AG04450 (cell line): ENCODE measurements around the gene MAPKAPK2. TPM values are rescaled to one million over a fixed set of nuclear protein-coding genes. Genes with fewer than 3 reads are reported as not detected.

ENCODE experiments used
- CTCF ChIA-PET: fragments of 300-600, 350-600 bp; formaldehyde crosslinking; extraction: SDS; loops from one replicate; lab custom pipeline; 2022; ENCODE audit warnings: antibody characterized with exemption, inconsistent platforms; lab: Charles Lee
- POLR2A ChIA-PET: fragments of 350-600 bp; formaldehyde crosslinking; extraction: SDS; loops from one replicate; lab custom pipeline; 2021; ENCODE audit warnings: antibody characterized with exemption, inconsistent platforms; lab: Yijun Ruan, JAX
- DNase-seq: peaks from one replicate; pipeline ENCODE4 v3.0.0-alpha.2; 2011; ENCODE audit warnings: low read depth, low spot score
- H3K27ac ChIP-seq: one replicate; pipeline ENCODE4 v1.5.1; 2012; ENCODE audit warnings: low read depth, low read length, control low read depth
- H3K27me3 ChIP-seq: one replicate; pipeline ENCODE4 v1.6.0; 2012; ENCODE audit warnings: low read length; ENCODE audit not compliant: control insufficient read depth, insufficient read depth
- H3K4me3 ChIP-seq: 2 replicates; pipeline ENCODE4 v1.5.1; 2011; ENCODE audit warnings: mild to moderate bottlenecking, low read depth, low read length, control low read depth
- H3K9me3 ChIP-seq: 2 replicates; pipeline ENCODE4 v1.5.1; 2012; ENCODE audit warnings: low read length; ENCODE audit not compliant: control insufficient read depth, insufficient read depth
- polyA plus RNA-seq: library from polyadenylated mRNA; depleted of rRNA; stranded (reverse); fragments of >200 nt; gene quantifications from 2 replicates; pipeline ENCODE4 v1.2.3, GENCODE V29; 2011
- TF ChIP-seq, protein P1 (sequence below): IDR thresholded peaks from 2 replicates; pipeline ENCODE4 v1.5.1; 2011; ENCODE audit warnings: low read depth, low read length, control low read depth, inconsistent platforms

MAPKAPK2 gene
- polyA plus RNA-seq, 1 experiment: 64.9 TPM

DNA sequence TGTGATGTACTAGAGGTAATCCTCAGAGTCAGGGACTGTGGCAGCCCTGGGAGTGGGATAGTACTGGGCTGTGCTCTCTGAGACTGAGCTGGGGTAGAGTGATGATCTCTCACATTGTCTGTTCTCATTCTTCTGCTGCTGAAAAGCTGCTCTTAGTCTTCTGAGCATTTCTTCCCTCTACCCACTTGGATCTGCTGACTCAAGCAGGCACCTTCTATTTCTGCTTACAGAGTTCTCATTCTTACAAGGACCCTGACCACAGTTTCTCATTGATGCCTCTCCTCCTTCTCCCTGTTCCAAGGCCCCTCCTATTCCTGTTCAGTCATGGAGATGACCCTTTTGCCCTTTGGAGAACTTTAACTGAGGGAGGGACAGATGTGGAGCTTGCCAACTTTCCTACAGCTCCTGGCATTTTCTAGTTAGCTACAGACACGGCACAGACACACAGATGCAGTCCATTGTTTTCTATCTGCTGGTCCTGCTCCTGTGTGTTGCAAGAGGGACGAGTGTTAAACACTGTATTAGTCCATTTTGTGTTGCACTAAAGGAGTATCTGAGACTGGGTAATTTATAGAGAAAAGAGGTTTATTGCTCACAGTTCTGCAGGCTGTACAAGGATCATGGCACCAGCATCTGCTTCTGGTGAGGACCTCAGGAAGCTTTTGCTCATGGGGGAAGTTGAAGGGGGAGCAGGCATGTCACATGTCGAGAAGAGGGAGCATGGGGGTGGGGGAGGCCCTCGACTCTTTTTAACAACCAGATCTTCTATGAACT lies 12.3 kb downstream of the MAPKAPK2 start:
- TF ChIP-seq, protein P1, sequence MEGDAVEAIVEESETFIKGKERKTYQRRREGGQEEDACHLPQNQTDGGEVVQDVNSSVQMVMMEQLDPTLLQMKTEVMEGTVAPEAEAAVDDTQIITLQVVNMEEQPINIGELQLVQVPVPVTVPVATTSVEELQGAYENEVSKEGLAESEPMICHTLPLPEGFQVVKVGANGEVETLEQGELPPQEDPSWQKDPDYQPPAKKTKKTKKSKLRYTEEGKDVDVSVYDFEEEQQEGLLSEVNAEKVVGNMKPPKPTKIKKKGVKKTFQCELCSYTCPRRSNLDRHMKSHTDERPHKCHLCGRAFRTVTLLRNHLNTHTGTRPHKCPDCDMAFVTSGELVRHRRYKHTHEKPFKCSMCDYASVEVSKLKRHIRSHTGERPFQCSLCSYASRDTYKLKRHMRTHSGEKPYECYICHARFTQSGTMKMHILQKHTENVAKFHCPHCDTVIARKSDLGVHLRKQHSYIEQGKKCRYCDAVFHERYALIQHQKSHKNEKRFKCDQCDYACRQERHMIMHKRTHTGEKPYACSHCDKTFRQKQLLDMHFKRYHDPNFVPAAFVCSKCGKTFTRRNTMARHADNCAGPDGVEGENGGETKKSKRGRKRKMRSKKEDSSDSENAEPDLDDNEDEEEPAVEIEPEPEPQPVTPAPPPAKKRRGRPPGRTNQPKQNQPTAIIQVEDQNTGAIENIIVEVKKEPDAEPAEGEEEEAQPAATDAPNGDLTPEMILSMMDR: no peak
- no peak for DNase-seq
- no peak overlapping the region for H3K27ac ChIP-seq
- no peak overlapping the region for H3K4me3 ChIP-seq
- ChIA-PET POLR2A (no interaction called here), CTCF (interaction anchor here (0.9 to 1.5 kb wide), 4 partner anchors 34 to 215 kb away, joined by 4 to 6 read pairs (median 6); no protein-coding TSS in a partner anchor)
- H3K27me3 ChIP-seq: no peaks in the 10 kb centered on the region
- no peaks in the 10 kb centered on the region for H3K9me3 ChIP-seq

DNA sequence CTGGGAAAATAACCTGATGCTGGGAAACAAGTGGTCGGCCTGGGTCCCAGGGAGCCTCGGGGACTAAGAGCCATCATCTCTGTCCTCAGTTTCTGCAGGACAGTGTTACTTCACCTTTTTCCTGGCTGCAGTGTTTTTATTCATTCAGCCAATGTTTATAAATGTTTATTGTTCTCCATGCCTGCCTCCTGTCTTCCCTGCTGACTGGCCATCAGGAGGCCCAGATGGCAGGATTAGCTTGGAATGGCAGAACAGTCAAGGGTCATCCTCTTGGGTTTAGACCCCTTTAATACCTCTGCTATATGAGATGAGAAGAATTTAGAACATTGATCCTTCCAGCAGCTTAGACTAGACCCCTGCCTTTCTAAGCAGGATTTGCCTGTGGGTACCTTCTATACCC lies 13.3 kb downstream of the MAPKAPK2 start:
- no peak overlapping the region for H3K4me3 ChIP-seq
- no peaks in the 10 kb centered on the region for H3K9me3 ChIP-seq
- POLR2A ChIA-PET: no interaction called here
- CTCF ChIA-PET: interaction anchor here (0.6 to 3.4 kb wide), 4 partner anchors 28 to 801 kb away, joined by 3 to 16 read pairs (median 3); no protein-coding TSS in a partner anchor
- H3K27ac ChIP-seq: no peak overlapping the region
- DNase-seq: no peak
- no peaks in the 10 kb centered on the region for H3K27me3 ChIP-seq
- TF ChIP-seq, protein P1: no peak

DNA sequence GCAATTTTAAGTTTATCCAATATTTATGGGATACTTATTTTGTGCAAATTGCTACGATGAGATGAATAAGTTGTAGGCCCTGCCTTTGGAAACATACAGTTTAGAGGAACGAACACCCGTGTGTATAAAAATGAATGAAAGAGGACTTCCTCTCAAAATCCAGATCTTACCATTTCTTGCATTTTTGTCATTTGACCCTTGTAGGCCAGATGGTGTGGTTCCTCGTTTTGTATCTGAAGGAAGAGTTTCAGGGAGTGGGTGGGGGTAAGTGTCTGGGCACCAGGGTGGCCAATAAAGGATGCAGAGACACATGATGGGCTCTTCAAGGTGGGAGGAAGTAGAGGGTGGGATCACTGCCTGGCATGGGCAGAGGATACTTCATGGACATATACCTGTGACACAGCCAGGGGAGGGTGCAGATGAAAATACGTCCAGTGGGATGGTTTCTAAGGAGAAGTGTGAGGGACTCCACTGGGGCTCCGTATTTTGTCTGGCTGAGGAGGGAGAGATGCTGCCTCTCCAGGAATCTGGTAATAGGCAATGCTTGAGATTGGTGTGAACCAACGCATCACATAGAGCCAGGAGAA lies 14.4 kb downstream of the MAPKAPK2 start:
- no peak overlapping the region for H3K4me3 ChIP-seq
- H3K27ac ChIP-seq: no peak overlapping the region
- no peaks in the 10 kb centered on the region for H3K9me3 ChIP-seq
- no peaks in the 10 kb centered on the region for H3K27me3 ChIP-seq
- TF ChIP-seq, protein P1: no peak
- DNase-seq: no peak
- CTCF ChIA-PET: interaction anchor here (2.4 to 3.4 kb wide), 2 partner anchors 27 to 35 kb away, joined by 11 to 16 read pairs; no protein-coding TSS in a partner anchor
- POLR2A ChIA-PET: no interaction called here

DNA sequence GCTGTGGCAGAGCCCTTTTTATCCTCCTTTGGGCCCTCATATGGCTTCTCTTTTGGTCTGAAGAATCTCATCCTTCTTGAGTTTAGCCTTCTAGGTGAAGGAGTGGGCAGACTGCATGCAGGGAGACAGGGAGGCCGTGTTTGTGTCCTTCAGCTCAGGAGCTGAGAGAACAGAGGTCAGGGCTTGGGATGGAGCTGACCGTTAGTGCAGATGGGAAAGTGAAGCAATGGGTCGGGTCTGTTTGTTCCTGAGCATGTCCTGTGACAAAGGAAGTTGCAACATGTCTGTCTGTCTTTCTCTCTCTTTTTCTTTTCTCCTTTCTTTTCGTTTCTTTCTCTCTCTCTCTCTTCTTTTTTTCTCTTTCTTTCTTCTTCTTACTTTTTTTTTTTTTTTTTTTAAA lies 14.9 kb downstream of the MAPKAPK2 start:
- TF ChIP-seq, protein P1: no peak
- DNase-seq: no peak
- POLR2A ChIA-PET: interaction anchor here (1.4 kb wide), 1 partner anchor 25 kb away, joined by 4 read pairs; no protein-coding TSS in a partner anchor
- Histone ChIP-seq H3K27ac (no peak overlapping the region), H3K4me3 (no peak overlapping the region), H3K27me3 (no peaks in the 10 kb centered on the region), H3K9me3 (no peaks in the 10 kb centered on the region)
- CTCF ChIA-PET: interaction anchor here (2.4 to 3.4 kb wide), 2 partner anchors 26 to 35 kb away, joined by 11 to 16 read pairs; no protein-coding TSS in a partner anchor
